SK-N-DZ (cell line): Measurements from ENCODE around the gene MDH1.

Experiments used
- DNase-seq: peaks from one replicate; pipeline ENCODE4 v3.0.0-alpha.2; 2015; ENCODE audit warnings: low spot score

MDH1 gene

DNA sequence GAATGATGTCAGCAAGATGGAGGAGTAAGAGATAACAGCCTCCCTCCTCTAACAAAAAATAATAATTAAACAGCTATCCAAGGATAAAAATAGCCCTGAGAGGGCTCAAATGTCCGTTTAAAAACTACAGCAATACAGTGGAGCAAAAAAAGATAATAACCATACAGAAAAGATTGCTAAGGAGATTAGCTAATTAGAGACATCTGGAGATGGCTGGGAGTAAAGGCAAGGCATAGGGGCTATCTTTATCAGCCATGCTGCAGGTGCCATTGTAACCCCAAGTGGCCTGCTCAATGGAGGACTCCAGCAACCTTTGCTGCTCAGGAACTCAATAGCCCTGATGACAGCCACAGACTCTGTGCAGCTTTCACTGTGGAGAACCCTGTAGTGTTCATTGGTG, 42.7 kb downstream of the MDH1 start:
- DNase-seq, result peak; percentile 94

DNA sequence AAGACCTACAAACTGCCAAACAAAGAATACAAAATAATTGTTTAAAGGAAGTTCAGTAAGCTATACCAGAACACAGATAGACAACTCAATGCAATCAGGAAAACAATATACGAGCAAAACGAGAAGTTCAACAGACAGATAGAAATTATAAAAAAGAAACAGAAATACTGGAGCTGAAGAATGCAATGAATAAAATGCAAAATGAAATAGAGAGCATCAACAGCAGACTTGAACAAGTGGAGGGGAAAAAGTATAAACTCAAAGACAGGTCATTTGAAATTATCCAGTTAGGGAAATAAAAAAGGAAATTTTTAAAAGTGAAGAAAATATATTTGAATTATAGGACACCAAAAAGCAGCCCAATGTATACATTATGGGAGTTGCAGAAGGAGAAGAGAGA, 43.6 kb downstream of the MDH1 start:
- DNase-seq, result no peak

DNA sequence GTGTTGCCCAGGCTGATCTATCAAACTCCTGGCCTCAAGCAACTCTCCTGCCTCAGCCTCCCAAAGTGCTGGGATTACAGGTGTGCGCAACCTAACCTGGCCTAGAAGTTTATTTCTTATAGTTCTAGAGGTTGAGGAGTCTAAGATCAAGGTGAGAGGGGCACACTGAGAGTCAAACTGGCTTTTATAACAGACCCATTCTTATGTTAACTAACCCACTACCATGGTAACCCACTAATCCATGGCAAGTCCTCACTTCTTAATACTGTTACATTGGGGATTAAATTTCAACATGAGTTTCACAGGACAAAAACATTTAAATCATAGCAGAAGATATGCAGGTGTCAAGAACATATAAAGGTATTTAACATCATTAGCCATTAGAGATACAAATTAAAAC, 50.6 kb downstream of the MDH1 start:
- no peak for DNase-seq

DNA sequence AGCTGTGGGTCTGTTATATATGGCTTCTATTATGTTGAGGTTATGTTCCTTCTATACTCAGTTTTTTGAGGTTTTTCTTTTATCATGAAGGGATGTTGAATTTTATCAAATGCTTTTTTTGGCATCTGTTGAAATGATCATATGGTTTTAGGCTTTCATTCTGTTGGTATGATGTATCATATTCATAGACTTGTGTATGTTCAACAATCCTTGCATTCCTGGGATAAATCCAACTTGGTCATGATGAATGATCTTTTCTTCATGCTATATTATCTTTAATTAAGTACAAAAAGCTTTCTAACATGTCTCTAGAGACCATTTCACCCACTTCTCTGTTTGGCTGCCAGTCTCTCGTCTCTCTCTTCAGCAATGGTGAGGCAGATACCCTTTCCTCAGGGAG, 54.2 kb downstream of the MDH1 start:
- no peak for DNase-seq

DNA sequence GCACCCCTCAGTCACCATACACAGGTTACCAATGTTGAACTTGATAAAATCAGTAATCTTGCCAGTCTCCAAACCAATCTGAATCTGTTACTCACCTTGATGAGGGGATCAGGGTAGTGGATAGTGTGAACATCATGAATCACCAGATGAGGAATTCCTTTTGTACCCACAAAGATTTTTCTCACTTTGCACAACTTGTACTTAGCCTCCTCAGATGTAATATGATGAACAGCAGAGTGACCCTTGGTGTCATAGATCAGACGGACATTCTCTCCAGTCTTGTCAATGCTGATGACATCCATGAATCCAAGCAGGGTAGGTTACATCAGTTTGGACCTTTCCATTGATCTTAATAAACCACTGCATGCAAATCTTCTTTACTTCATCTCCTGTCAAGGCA, 54.7 kb downstream of the MDH1 start:
- DNase-seq, result no peak

DNA sequence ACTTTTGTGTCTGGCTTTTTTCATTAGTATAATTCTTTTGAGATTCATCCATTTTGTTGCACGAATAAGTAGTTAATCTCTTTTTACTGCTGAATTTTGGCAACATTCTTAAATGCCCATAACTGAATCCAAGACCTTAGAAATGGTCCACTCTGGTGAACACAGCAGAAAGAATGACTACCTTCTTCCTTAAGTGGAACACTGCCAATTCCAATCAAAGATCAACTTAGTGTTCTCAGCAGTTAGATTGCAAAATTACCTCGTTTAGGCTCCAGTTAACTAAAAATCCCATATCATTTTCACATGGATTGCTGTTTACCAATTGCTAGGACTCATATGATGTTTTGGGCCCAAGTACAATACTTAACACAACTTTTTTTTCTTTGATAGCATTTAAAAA, 59.9 kb downstream of the MDH1 start:
- no peak for DNase-seq

DNA sequence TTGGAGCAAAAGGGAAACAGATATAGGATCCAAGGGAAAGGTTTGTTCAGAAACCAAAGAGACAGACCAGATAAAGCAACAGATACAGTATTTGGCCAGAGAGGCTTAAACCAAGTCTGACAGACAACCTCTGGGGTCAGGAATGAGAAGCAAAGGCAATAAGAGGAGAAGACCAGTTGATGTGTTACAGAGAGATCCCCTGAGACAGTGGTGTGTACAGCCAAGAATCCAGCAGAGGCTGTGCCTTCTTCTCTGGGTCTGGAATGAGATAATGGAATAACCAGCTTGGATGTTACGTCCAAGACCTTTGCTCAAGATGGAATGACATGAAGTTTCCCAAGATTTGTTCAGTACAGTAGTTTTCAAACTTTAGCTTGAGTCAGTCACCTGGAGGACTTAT, 61.1 kb downstream of the MDH1 start:
- no peak for DNase-seq

DNA sequence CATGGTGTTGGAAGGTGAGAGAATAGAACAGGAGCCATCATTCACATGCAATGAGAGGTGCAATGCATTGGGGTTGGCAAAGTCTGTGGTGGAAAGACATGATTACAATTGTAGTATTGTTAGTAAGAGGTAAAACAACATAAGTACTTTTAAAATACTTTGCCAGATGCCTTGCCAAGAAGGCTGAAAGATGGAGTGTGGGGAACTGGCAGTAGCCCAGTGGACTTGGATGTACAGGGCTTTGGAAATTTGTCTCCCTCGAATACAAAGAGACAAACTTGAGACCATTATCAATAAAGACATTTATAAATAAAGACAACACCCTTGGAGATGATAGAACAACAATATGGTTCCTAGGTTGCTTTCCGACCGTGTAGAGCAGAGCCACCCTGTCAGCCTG, 62.0 kb downstream of the MDH1 start:
- DNase-seq, result no peak

DNA sequence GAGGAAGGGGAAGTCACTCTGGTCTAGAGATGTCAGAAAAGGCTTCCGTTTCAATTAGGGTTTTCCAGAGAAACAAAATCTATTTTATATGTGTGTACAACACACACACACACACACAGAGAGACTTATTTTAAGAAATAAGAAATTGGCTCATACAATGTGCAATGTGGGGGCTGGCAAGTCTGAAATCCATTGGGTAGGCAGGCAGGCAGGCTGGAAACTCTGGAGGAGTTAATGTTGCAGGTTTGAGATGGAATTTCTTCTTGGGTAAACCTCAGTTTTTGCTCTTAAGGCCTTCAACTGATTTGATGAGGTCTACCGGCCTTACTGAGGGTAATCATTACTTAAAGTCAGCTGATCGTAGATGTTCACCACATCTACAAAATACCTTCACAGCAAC, 62.6 kb downstream of the MDH1 start:
- no peak for DNase-seq

DNA sequence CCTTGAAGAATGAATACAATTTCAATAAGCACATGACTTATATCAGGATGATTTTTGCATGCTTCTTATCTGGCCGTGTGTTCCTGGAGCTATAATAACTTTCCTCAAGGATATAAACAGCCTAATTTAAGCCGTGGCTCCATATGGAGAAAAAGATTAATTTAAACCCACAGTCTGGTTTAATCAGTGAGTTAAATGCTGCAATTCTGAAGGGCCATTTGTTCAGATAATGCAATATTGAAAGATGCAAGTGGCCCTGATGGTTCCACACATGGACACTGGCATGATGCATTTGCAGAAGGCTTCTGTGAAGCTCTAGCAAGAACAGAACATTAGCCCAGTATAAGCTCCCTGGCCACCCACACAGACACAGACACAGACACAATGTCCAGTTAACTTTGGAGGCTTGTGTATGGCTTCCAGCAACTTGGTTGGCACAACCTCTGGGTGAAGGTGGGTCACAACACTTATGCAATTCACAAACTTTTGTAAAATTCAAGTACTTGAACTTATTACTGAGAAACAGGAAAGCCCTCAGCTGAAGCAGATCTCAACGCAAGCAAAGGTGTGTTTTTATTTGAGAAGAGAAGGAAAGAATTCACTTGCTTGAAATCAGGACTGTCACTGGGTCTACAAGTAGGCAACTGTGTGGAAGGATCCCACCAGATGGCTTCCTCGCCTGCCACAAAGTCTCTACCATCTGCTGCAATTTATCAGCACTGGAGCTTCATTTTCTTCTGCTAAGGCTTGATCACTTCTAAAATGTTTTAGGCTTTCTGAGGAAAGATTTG, 63.3 kb downstream of the MDH1 start:
- DNase-seq, result no peak

DNA sequence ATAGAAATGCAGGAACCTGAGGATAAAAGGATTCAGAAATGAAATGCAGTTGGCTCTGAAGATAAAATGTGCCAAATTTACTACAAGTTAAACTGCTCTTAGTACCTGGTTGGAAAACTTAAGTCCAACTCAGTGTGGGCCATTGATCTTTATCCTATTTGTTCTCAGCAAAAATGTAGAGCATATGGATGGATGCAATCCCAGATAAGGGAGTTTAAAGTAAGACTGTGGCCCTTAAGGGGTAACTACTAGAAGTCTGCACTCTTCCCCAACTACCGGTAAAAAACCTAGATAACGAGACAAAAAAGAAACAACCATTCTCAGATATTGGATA, 63.9 kb downstream of the MDH1 start:
- no peak for DNase-seq

DNA sequence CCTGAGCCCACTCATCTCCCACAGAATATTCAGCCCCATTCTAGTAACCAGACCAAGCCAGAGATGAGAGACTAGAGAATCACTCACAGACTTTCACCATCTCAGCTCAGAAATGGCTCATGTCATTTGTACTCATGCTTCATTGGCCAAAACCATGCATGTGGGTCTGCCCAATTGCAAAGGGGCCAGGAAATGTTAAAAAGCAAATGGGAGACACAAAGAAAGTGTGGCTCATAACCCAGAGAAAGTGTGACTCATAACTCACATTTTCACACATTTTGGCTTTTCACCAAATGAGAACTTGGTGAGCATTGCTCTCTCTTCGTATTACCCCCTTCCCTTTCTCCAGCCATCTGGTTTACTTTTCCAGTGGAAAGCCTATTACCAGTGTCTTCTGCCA, 66.2 kb downstream of the MDH1 start:
- DNase-seq, result no peak
